ENCODE data around the gene PLK5.

DNA sequence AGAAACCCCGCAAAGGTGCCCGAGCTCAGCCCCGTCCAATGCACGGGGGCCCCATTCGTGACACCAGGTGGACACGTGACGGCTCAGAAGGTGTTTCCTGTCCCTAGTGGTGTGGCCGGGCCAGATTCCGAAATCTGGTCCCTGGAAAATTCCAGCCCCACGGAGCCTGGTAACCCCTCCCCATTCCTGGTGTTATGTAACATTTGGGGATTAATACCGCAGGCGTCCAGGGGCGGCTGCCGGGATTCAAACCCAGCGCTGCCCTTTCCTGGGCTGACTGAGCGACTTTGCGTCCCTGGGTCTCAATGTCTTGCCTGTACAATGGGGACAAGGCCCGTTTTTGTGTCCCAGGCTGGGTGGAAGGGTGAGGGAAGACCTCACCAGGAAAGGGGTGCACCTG, 1.0 kb upstream of the PLK5 start:
- TF ChIP-seq CTCF (IDR thresholded peaks at IDR 0.05) (no peak), POLR2A (IDR thresholded peaks at IDR 0.05) (no peak)
